Measurements from ENCODE around the gene BCL2L1.

DNA sequence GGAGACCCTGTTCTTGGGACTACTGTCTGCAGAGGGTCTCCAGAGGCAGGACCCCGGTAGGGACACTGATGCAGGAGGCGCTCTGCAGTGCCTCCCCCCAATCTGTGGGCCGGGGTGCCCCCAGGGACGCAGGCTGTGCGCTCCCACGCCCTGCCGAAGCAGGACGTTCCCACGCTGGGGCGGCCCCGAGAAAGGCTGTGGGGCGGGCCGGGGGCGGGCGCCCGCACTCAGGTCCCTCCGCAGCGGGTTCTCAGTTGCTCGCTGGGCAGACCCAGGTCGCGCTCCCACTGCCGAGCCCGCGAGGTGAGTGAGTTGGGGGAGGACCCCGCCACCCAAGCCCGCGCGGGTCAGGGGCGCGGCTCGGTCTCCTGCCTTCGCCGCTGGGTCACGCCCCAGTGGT is 85.0 kb downstream of the BCL2L1 start, which contains the start of gene COX4I2:
- TF ChIP-seq, protein P1, sequence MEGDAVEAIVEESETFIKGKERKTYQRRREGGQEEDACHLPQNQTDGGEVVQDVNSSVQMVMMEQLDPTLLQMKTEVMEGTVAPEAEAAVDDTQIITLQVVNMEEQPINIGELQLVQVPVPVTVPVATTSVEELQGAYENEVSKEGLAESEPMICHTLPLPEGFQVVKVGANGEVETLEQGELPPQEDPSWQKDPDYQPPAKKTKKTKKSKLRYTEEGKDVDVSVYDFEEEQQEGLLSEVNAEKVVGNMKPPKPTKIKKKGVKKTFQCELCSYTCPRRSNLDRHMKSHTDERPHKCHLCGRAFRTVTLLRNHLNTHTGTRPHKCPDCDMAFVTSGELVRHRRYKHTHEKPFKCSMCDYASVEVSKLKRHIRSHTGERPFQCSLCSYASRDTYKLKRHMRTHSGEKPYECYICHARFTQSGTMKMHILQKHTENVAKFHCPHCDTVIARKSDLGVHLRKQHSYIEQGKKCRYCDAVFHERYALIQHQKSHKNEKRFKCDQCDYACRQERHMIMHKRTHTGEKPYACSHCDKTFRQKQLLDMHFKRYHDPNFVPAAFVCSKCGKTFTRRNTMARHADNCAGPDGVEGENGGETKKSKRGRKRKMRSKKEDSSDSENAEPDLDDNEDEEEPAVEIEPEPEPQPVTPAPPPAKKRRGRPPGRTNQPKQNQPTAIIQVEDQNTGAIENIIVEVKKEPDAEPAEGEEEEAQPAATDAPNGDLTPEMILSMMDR (IDR thresholded peaks at IDR 0.05; ENCODE audit: low read length) = no peak
- no peak for TF ChIP-seq EZH2 (IDR thresholded peaks at IDR 0.05; ENCODE audit: borderline replicate concordance, low read length)

All from OCI-LY1 (cell line).